GM19438 (cell line): ENCODE results near the gene ROPN1B.

Experiments
- ATAC-seq: cut with Tn5 transposase; IDR thresholded peaks from one replicate; pipeline ENCODE4 v1.9.1; 2021; ENCODE audit warnings: low read depth; ENCODE audit not compliant: unreplicated experiment

The ROPN1B gene

DNA sequence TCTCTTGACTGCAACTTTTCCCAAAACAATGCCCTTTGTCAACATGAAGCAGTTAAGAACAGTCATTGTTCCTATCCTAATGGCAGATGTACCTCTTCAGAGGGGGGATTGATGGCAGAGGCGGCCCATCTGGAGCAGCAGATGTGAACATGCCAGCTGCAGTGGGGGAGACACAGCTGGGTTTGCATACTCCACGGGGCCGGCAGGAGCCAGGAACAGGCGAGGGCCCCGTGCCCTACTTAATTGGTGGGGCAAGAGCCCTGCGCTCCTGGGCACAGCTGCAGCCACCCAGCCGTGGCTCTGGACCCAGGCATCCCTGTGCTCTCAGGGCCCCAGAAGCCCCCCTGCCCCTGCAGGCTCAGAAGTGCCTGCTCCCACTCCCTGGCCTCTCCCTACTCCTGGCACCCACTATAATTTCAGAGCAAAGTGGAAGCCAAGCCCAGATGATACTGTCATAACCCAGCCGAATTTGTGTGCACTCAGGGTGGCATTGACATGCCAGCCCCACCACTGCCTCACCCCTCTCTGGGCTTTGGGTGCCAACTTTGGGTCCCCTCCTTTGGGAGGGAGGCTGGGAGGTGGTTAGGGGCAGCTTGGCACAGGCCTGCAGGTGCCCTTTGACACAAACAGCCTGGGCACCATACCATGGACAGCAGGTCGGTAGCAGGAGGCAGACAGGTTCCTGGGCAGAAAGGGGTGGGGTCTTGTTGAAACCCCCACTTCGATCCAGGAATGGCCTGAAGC lies 34.6 kb downstream of the ROPN1B start:
- ATAC-seq = no peak

- ATAC-seq = no peak
These were observed 35.2 kb downstream of the ROPN1B start for GRCh38 chr3:126004217-126004616.

DNA sequence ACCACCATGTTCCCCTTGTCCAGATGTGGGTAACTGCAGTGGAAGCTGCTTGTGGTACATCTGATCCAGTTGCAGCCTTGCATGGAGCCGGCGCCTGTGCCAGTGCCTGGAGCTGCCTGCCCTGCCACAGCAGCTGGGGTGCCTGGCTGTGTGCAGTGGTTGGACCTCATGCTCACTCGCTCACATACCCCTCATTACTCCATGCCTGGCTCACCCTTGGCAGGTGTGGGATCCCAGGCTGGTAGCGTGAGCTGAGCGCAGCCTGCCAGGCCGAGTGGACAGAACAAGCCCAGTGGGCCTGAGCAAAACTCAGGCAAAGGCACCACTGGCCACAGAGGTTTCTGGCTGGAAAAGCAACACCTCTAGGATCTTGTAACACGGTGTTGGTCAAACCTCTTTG lies 35.7 kb downstream of the ROPN1B start:
- no peak for ATAC-seq

GRCh38 chr3:126005951-126006350 lies 37.0 kb downstream of the ROPN1B start:
- ATAC-seq = no peak

GRCh38 chr3:126008219-126008618 lies 39.2 kb downstream of the ROPN1B start:
- ATAC-seq = no peak

DNA sequence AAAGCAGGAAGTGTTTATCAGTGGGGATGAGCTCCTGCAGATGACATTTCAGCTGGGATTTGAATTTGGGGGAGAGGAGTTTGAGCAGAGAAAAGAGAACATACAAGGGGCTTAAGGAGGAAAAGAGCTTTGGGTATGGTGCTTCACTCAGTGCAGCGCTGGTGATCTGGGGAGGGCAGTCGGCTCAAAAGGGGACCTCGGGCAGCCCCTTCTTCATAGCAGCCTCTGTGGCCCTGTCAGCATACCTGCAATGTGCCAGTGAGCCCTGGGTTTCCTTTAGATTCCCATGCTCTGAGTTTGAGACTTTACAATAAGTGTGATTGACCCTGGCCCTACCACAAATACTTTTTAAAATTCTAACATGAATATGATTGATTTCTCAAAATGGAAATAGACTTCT lies 40.2 kb downstream of the ROPN1B start:
- no peak for ATAC-seq

GRCh38 chr3:126013751-126014156 lies 44.8 kb downstream of the ROPN1B start:
- no peak for ATAC-seq

DNA sequence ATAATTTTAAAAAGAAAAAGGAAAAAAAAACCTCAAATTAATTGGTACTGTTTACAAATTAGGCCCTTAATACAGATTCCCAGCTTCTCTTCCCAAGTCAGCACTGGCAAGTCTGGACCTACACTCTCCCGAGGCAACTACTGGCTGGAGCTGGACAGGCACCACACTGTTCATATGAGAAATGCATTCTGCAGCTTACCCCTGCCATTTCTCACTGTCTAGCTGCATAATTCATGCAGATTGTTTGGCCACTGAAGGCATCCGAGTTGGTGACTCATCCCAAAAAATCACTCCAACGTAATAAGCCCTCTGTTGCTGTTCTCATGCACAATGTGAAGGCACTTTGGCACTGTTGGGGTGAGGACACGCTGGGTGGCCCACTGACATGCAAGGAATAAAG lies 45.3 kb downstream of the ROPN1B start:
- no peak for ATAC-seq

- no peak for ATAC-seq
These were observed 46.1 kb downstream of the ROPN1B start for GRCh38 chr3:126015075-126015474.

- ATAC-seq = no peak
These were observed 47.6 kb downstream of the ROPN1B start for GRCh38 chr3:126016616-126017015.

GRCh38 chr3:126017362-126017761 lies 48.4 kb downstream of the ROPN1B start:
- no peak for ATAC-seq

GRCh38 chr3:126018545-126018944 lies 49.6 kb downstream of the ROPN1B start:
- ATAC-seq = no peak

DNA sequence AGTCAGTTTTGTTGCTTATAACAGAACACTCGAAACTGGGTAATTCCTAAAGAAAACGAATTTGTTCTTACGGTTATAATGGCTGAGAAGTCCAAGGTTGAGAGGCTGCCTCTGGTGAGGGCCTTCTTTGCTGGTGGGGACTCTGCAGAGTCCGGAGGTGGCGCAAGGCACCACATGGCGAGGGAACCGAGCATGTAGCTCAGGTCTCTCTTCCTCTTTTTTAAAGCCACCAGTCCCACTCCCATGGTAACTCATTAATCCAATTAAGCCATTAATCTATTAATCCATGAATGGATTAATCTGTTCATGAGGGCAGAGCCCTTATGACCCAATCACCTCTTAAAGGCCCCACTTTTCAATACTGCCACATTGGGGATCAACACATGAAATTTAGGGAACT lies 50.0 kb downstream of the ROPN1B start:
- ATAC-seq = no peak

GRCh38 chr3:126019683-126020082 lies 50.7 kb downstream of the ROPN1B start:
- ATAC-seq = no peak

DNA sequence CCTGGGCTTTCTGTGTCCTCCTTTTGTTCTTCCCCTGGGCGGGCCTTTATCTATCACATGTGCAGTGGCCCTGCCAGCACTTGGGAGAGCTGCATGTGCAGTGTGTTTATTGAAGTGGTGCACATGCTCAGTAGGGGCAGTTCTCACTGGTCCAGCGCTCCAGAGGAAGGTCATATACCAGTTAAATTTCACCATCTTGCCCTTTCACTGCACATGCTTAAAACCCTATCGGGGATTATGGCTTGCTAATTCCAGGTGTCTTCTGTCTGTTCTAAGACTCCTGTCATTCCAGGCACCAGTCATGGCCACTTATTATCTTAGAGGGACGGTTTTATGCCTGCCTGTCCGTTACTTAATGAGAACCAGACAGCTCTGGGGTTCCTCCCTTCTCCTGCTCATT lies 52.2 kb downstream of the ROPN1B start:
- no peak for ATAC-seq

DNA sequence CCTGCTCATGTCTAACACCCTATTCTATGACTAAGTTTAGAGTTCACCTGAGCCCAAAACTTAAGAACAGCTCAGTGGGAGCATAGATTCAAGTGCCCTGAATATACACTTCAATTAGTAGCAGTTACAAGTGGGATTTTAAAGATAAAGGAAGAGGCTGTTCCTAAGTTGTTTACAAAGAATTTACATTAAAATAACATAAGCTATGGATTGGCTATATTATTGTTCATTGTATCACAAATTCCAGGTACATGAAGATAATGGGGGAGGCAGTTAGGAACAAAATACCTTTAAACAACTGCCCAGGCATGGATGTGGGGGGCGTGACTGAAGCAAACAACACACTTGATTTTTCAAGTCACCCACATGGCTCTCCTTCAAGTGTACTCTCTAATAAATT lies 52.7 kb downstream of the ROPN1B start:
- no peak for ATAC-seq

DNA sequence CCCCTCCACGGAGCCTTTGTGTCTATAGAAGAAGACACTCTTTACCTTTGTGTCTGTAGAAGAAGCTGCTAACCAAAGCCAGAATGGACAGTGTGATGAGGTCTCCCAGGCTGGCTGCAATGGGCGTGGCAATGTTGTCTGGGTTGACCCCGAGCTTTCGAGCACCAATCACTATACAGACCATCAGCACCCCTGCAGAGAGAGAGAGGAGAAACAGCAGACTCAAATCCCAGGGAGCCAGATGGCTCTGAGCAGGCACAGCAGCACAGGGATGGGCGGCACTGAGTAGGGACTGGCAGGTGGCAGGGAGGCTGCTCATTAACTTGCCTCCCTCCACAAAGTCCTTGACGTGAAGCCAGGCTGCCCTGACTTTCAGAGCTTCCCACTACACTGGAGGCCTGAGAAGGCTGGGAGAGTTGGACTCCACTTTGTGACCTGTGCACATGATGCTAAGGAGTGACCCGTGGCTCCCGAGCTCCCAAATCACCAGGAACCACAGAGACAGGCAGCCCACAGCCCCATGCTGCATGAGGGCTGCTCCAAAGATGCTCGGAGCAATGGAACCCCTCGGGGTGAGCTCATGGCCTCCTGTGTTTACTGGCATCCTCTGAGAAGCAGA lies 53.9 kb downstream of the ROPN1B start:
- ATAC-seq = no peak

- no peak for ATAC-seq
These were observed 54.4 kb downstream of the ROPN1B start for GRCh38 chr3:126023390-126023789.

- ATAC-seq = no peak
These were observed 55.3 kb downstream of the ROPN1B start for GRCh38 chr3:126024049-126024854.

DNA sequence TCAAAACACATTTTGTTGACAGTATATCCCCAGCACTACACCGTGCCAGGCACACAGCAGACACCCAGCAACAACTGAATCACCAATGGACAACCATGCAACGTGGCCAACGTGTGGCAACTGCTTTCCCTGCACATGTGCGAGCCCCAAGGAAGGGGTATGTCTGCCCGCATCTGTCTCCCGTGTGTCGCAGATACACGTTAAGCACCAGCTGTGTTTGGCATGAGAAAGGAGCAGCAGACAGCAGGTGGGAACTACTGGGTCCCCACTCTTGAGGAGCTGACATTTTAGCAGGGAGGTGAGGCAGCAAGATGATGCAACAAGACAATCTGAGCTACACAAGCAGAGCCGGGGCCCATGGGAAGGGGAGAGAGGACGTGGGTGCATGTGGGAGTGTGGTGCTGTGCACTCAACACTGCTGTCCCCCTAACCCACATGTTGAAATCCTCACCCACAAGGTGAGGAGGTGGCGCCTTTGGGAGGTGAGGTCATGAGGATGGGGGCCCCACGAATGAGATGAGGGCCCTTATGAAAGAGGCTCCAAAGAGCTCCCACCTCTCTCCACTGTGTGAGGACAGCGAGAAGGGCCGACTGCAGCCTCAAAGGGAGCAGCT lies 56.2 kb downstream of the ROPN1B start:
- ATAC-seq = no peak

DNA sequence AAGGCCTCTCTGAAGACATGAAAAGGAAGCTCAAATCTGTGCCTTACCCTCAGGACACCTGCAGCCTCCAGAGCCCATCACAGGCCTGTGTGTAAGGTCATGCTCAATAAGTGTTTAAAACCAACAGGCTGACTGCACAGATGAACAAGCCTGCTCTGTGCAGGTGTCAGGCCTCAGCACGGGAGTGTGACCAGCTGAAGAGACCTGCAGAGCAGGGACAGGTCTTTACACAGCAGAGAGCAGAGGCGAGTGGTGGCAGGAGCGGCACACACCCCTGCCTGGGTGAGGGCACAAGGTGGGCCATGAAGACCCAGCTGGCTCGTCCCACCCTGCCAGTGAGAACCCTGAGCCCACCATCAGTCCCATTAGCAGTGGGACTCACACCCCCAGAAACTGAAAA lies 56.9 kb downstream of the ROPN1B start:
- ATAC-seq = no peak
